ENCODE data around the gene SPATA45. TPM values are rescaled to one million over a fixed set of nuclear protein-coding genes. Genes with fewer than 3 reads are reported as not detected.

The SPATA45 gene
- total and polyA plus RNA-seq, 2 of the 8 experiments (the other 6 are each of a cell fraction or from before 2014, with no cell fraction given) = 0.21 to 0.65 TPM

DNA sequence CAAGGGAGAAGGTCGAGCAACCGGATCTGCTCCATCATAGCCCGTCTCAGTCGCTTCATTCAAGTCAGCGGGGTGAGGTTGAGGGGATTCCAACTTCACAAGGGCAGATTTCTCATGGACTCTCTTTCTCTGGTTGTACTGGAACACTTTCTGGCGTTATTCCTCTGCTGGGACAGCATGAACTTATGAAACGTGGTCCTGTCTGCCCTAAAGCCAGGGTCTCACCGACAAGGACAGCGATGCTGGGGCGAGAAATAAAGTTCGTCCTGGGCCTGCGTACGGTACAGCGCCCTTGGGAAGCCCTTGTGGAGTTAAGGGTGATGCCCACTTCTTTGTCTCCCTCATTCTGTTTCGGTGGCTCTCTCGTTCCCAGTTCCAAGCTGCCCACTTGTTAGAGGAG is 9.3 kb upstream of the SPATA45 start:
- no peak overlapping the region for H4K91ac ChIP-seq (replicated peaks; ENCODE audit: insufficient read length, low read length)
- peaks cover 7% of the 10 kb centered on the region for H3K23me2 ChIP-seq (ENCODE audit: low read depth, low read length)
- H3K27ac ChIP-seq (ENCODE audit: low read depth, low read length) = no peak overlapping the region
- H3K4me2 ChIP-seq (ENCODE audit: insufficient read depth in 1 of 2, low read depth in 2 of 2, low read length in 2 of 2) = peak overlapping the region; percentile 71 to 85
- no peaks in the 10 kb centered on the region for H3K9me3 ChIP-seq (ENCODE audit: insufficient read depth in 2 of 2, low read depth in 1 of 2, low read length in 1 of 2)
- CTCF ChIA-PET (ENCODE audit: partially characterized antibody) = no interaction called here
- H2BK120ac ChIP-seq (replicated peaks; ENCODE audit: low read depth, low read length) = no peak overlapping the region
- H3K79me2 ChIP-seq (ENCODE audit: control insufficient read depth in 1 of 2, insufficient read depth in 2 of 2, low read length in 2 of 2) = peaks cover 33 to 48% of the 10 kb centered on the region in 2 experiments
- no peak overlapping the region; the same call in 1 of the 2 replicates for H2BK12ac ChIP-seq (ENCODE audit: low read depth, low read length)
- POLR2A ChIA-PET (ENCODE audit: partially characterized antibody) = interaction anchor here (1.1 to 4.2 kb wide), 7 partner anchors 15 to 110 kb away, joined by 3 to 27 read pairs (median 9); partner anchors contain the start of genes NSL1 and TATDN3
- H2BK20ac ChIP-seq (ENCODE audit: low read length) = no peak overlapping the region
- H3K79me1 ChIP-seq (ENCODE audit: low read depth, low read length) = peaks cover 9% of the 10 kb centered on the region; the same call in 1 of the 2 replicates
- H4K8ac ChIP-seq (ENCODE audit: extremely low read depth, insufficient read depth, low read length) = no peak overlapping the region; the same call in 1 of the 2 replicates
- H2AFZ ChIP-seq (ENCODE audit: low read length) = no peak overlapping the region
- FAIRE-seq (no peak), DNase-seq (ENCODE audit: low read depth in 1 of 2, low spot score in 2 of 2) (peak in 1 of 2 experiments; percentile 44)
- H3K56ac ChIP-seq (replicated peaks; ENCODE audit: insufficient read length, low read depth, low read length) = no peak overlapping the region
- no peak overlapping the region for H2BK5ac ChIP-seq (ENCODE audit: low read depth, low read length)
- H4K5ac ChIP-seq (ENCODE audit: insufficient read length, low read depth, low read length) = no peak overlapping the region
- H2BK15ac ChIP-seq (ENCODE audit: low read length) = no peak overlapping the region
- TF ChIP-seq KDM4A (IDR thresholded peaks at IDR 0.05; ENCODE audit: low read depth, low read length, severe bottlenecking) = no peak
- TF ChIP-seq BCL11A (IDR thresholded peaks at IDR 0.05; ENCODE audit: low read depth in 2 of 2, low read length in 2 of 2) = no peak
- no peak for TF ChIP-seq TAF7 (optimal IDR thresholded peaks at IDR 0.05; ENCODE audit: borderline replicate concordance, low read depth, low read length)
- TF ChIP-seq RBBP5 (IDR thresholded peaks at IDR 0.05; ENCODE audit: borderline replicate concordance, low read depth, low read length) = no peak
- TF ChIP-seq MAFK (IDR thresholded peaks at IDR 0.05; ENCODE audit: low read depth, low read length) = no peak
- no peak for TF ChIP-seq NRF1 (IDR thresholded peaks at IDR 0.05; ENCODE audit: low read depth, low read length)
- H3K23ac ChIP-seq (ENCODE audit: insufficient read length) = no peak overlapping the region
- peaks cover 0 to 20% (median 4%) of the 10 kb centered on the region in 4 experiments; a peak in 4 of 8 replicates for H3K36me3 ChIP-seq (ENCODE audit: control insufficient read depth in 2 of 4, insufficient read depth in 4 of 4, low read length in 3 of 4)
- H3K4ac ChIP-seq (replicated peaks; ENCODE audit: insufficient read length, low read depth, low read length) = no peak overlapping the region
- peak overlapping the region; percentile 74 to 96 (median 86); a peak in 7 of 8 replicates for H3K4me3 ChIP-seq (ENCODE audit: extremely low read depth in 1 of 4, insufficient read depth in 2 of 4, low read depth in 3 of 4, low read length in 4 of 4)
- peak overlapping the region in 3 of 4 experiments; percentile 13 to 39 (median 34); a peak in 4 of 7 replicates for H3K9ac ChIP-seq (replicated peaks in 1 of 4; ENCODE audit: extremely low read depth in 1 of 4, low read depth in 3 of 4, low read length in 3 of 4)
- WGBS, 2 experiments (ENCODE audit: extremely low coverage in 1 of 2, insufficient coverage in 1 of 2, insufficient read length in 1 of 2, insufficient replicate concordance in 2 of 2, low coverage in 1 of 2, low lambda C conversion rate in 2 of 2, missing lambda C conversion rate in 1 of 2) = 83% methylated on average over 16 of the region's 16 CpGs; no CpG with 5 or more reads in 1 of the 2 experiments
- no peak overlapping the region for H3K14ac ChIP-seq (ENCODE audit: insufficient read length)
- H2AK5ac ChIP-seq (ENCODE audit: low read depth, low read length) = no peak overlapping the region
- H4K20me1 ChIP-seq (replicated peaks in 1 of 2; ENCODE audit: control insufficient read depth in 1 of 2, insufficient read depth in 2 of 2, low read length in 2 of 2) = peaks cover 4 to 17% of the 10 kb centered on the region in 2 experiments
- H3K18ac ChIP-seq (ENCODE audit: extremely low read depth, low read length) = no peak overlapping the region
- no peaks in the 10 kb centered on the region for H3K27me3 ChIP-seq (replicated peaks in 1 of 4; ENCODE audit: control insufficient read depth in 3 of 4, extremely low read depth in 1 of 4, insufficient read depth in 3 of 4, low read length in 3 of 4)
- H3K4me1 ChIP-seq (replicated peaks in 1 of 4; ENCODE audit: control insufficient read depth in 3 of 4, insufficient read depth in 4 of 4, low read length in 3 of 4) = peaks cover 2 to 19% (median 6%) of the 10 kb centered on the region in 4 experiments

Data from H1 (cell line).